CD14-positive monocyte (primary cell): ENCODE measurements around the gene SH2D3C. TPM values are rescaled to one million over a fixed set of nuclear protein-coding genes. Genes with fewer than 3 reads are reported as not detected.

Source experiments
- DNase-seq, 3 donors: peaks; one replicate each; pipeline ENCODE4 v3.0.0-alpha.2; 2011 to 2022
- H2AFZ ChIP-seq: 2 replicates; pipeline ENCODE4 v1.6.0; 2012; ENCODE audit warnings: mild to moderate bottlenecking, low read depth, low read length, inconsistent platforms; ENCODE audit not compliant: insufficient read depth, poor library complexity, severe bottlenecking
- H3K27ac ChIP-seq, 2 donors: 1 replicate in 1 of 2; 2 replicates in 1 of 2; pipeline ENCODE4 v1.5.1; 2012 to 2013; ENCODE audit warnings: low read length in 2 of 2, control low read depth in 1 of 2, inconsistent platforms in 1 of 2, low read depth in 1 of 2, mild to moderate bottlenecking in 1 of 2
- H3K27me3 ChIP-seq, 2 donors: one replicate each; pipeline versions ENCODE4 v1.6.0 to v1.6.1; 2011 to 2013; ENCODE audit warnings: low read length in 2 of 2; ENCODE audit not compliant: control insufficient read depth in 2 of 2, insufficient read depth in 2 of 2
- H3K36me3 ChIP-seq, 2 donors: replicated peaks in 1 of 2; 1 replicate in 1 of 2; 2 replicates in 1 of 2; pipeline versions ENCODE4 v1.5.1 to v1.6.1; 2012 to 2013; ENCODE audit warnings: low read length in 2 of 2, control low read depth in 1 of 2, inconsistent platforms in 1 of 2, mild to moderate bottlenecking in 1 of 2; ENCODE audit not compliant: insufficient read depth in 2 of 2, control insufficient read depth in 1 of 2
- H3K4me1 ChIP-seq, 2 donors: 1 replicate in 1 of 2; 2 replicates in 1 of 2; pipeline versions ENCODE4 v1.5.1 to v1.6.1; 2012 to 2013; ENCODE audit warnings: low read length in 2 of 2, control low read depth in 1 of 2, inconsistent platforms in 1 of 2, mild to moderate bottlenecking in 1 of 2, moderate library complexity in 1 of 2; ENCODE audit not compliant: insufficient read depth in 2 of 2, control insufficient read depth in 1 of 2
- H3K4me2 ChIP-seq: replicated peaks from 2 replicates; pipeline ENCODE3; 2012; ENCODE audit warnings: low read length, moderate library complexity, mild to moderate bottlenecking; ENCODE audit not compliant: poor library complexity, severe bottlenecking; ENCODE audit errors: extremely low read depth
- H3K4me3 ChIP-seq, 3 experiments: fragments of 200-600 bp in 1 of 3; sonication (generic) in 1 of 3; replicated peaks in 1 of 3; 1 replicate in 2 of 3; 2 replicates in 1 of 3; pipeline ENCODE4 v1.5.1; 2011 to 2013; ENCODE audit warnings: low read length in 3 of 3, mild to moderate bottlenecking in 3 of 3, control low read depth in 2 of 3, low read depth in 2 of 3, inconsistent platforms in 1 of 3, moderate library complexity in 1 of 3
- H3K79me2 ChIP-seq: 2 replicates; pipeline ENCODE4 v1.6.0; 2012; ENCODE audit warnings: mild to moderate bottlenecking, control low read depth, inconsistent platforms, low read length, moderate library complexity; ENCODE audit not compliant: insufficient read depth
- H3K9ac ChIP-seq: 2 replicates; pipeline ENCODE4 v1.6.0; 2017; ENCODE audit warnings: low read length, mild to moderate bottlenecking; ENCODE audit not compliant: insufficient read depth, poor library complexity, severe bottlenecking
- H3K9me3 ChIP-seq, 2 donors: replicated peaks in 1 of 2; 1 replicate in 1 of 2; 2 replicates in 1 of 2; pipeline versions ENCODE4 v1.5.1 to v1.6.1; 2012 to 2013; ENCODE audit warnings: low read length in 2 of 2, control low read depth in 1 of 2; ENCODE audit not compliant: control insufficient read depth in 1 of 2, insufficient read depth in 1 of 2
- H4K20me1 ChIP-seq: 2 replicates; pipeline ENCODE4 v1.6.0; 2012; ENCODE audit warnings: mild to moderate bottlenecking, low read length, control low read depth, moderate library complexity; ENCODE audit not compliant: insufficient read depth
- H3K27ac Mint-ChIP-seq, 7 donors: one replicate each; pipeline ENCODE4 v1.8.0; 2020; ENCODE audit warnings: mild to moderate bottlenecking in 7 of 7, mixed read lengths in 7 of 7, moderate library complexity in 6 of 7, inconsistent platforms in 2 of 7
- H3K27me3 Mint-ChIP-seq, 3 donors: one replicate each; pipeline ENCODE4 v1.8.0; 2021 to 2022; ENCODE audit warnings: low read depth in 3 of 3, mild to moderate bottlenecking in 3 of 3, mixed read lengths in 3 of 3, moderate library complexity in 3 of 3, inconsistent platforms in 1 of 3
- H3K36me3 Mint-ChIP-seq, 2 donors: one replicate each; pipeline ENCODE4 v1.8.0; 2020; ENCODE audit warnings: mixed read lengths in 2 of 2, inconsistent platforms in 1 of 2, mild to moderate bottlenecking in 1 of 2
- H3K4me1 Mint-ChIP-seq: one replicate; pipeline ENCODE4 v1.8.0; 2020; ENCODE audit warnings: mild to moderate bottlenecking, mixed read lengths
- H3K4me3 Mint-ChIP-seq, 2 donors: one replicate each; pipeline ENCODE4 v1.8.0; 2020; ENCODE audit warnings: mild to moderate bottlenecking in 2 of 2, mixed read lengths in 2 of 2, moderate library complexity in 1 of 2
- H3K9me3 Mint-ChIP-seq, 7 donors: one replicate each; pipeline ENCODE4 v1.8.0; 2020 to 2022; ENCODE audit warnings: mixed read lengths in 7 of 7, mild to moderate bottlenecking in 6 of 7, moderate library complexity in 6 of 7, inconsistent platforms in 2 of 7
- WGBS: methylation state at CpG from one replicate; pipeline ENCODE4 v1.1.5; 2013; ENCODE audit warnings: missing lambda C conversion rate; ENCODE audit not compliant: insufficient coverage; 5-methylcytosine and 5-hydroxymethylcytosine counted together
- intact Hi-C, 2 donors: fragments of 100-400 bp; cut with micrococcal nuclease; formaldehyde crosslinking; loops; one replicate each; pipeline versions ENCODE4 v1.15.0 to v1.15.1; 2023
- polyA plus RNA-seq, 3 donors: library from polyadenylated mRNA; depleted of rRNA in 1 of 3; unstranded in 2 of 3; stranded (reverse) in 1 of 3; fragments of 300-500 nt in 2 of 3; fragments of >200 nt in 1 of 3; fragmentation: Illumina TruSeq in 2 of 3; gene quantifications; 1 replicate in 2 of 3; 2 replicates in 1 of 3; pipeline ENCODE4 v1.2.3, GENCODE V29; 2012 to 2021
- TF ChIP-seq, protein P1 (sequence below): fragments of 200-600 bp; IDR thresholded peaks from one replicate; pipeline ENCODE4 v1.8.0; 2022; ENCODE audit warnings: antibody characterized with exemption, mild to moderate bottlenecking

The SH2D3C gene
- polyA plus RNA-seq, 3 donors = 11.5 to 47.3 (median 20.5) TPM

DNA sequence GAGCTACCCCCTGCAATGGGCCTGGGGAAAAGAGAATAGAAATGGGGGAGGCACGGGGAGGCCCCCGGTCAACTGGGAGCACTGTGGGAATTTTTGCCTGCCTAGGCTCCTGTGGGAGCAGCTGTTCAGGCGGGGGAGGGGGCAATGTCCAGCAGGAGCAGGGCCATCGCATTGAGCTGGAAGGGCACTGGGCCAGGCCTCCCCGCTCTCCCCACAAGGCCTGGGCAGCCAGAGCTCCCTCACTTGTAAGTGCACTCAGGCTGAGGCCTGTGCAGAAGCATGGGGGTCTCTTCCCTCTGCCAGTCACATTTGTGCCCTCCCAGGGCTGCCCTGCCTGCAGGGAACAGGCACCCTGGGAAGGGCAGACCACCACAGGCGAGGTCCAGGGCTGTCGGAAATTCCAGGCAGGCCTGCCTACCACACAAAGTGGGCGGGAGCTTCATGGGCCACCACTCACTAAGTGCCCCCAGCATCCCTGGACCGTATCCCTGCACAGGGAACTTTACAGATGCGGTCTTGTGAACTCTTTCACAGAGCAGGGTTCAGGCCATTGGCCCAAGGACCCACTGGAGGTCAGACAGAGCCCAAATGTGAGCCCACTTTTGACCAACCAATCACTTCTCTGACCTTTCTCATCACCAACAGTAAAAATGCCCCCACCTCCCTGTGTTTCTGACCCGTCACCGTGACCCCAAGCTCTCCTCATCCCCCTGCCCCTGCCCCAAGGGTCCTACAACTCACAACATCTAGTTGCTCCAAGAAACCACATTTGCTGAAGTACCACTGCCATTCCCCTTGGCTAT, 72.7 kb downstream of the SH2D3C start:
- intact Hi-C loops = no loop called here
- no peak for DNase-seq

DNA sequence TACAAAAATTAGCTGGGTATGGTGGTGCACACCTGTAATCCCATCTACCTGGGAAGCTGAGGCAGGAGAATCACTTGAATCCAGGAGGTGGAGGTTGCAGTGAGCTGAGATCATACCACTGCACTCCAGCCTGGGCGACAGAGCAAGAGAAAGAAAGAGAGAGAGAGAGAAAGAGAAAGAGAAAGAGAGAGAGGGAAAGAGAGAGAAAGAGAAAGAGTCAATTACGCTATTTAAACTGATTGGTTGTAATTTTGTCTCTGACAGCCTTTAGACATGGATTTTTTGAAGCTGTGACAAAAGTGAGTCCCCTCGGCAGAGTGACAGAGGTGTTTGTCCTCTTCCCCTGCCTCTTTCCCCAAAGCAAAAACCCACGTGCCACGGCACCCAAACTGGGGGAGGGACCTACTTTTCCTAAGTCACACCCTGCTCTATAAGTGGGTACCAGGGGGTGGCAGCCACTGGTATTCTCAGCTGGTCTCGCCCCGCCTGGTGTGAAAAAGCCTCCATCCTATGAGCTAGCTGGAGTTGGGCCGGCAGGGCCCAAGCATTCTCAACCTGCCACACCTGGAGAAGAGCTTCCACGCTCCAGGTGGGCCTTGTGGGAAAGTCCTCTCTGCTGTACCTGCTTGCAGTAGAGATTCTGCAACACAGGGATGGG, 75.0 kb downstream of the SH2D3C start:
- Mint-ChIP-seq H3K9me3 (peaks cover under 1 to 5% (median 2%) of the 10 kb centered on the region in 7 donors), H3K27me3 (peaks cover 1 to 6% (median 4%) of the 10 kb centered on the region in 3 donors), H3K27ac (peak overlapping the region in 1 of 7 donors; percentile 61), H3K4me1 (peaks cover 19% of the 10 kb centered on the region), H3K4me3 (no peak overlapping the region), H3K36me3 (no peaks in the 10 kb centered on the region)
- no peaks in the 10 kb centered on the region for H4K20me1 ChIP-seq
- H3K9me3 ChIP-seq = no peaks in the 10 kb centered on the region
- WGBS = 100% methylated on average over 2 of the region's 9 CpGs
- intact Hi-C loops = no loop called here
- no peaks in the 10 kb centered on the region for H3K79me2 ChIP-seq
- H3K4me3 ChIP-seq = no peak overlapping the region
- no peak overlapping the region for H3K27ac ChIP-seq
- TF ChIP-seq, protein P1, sequence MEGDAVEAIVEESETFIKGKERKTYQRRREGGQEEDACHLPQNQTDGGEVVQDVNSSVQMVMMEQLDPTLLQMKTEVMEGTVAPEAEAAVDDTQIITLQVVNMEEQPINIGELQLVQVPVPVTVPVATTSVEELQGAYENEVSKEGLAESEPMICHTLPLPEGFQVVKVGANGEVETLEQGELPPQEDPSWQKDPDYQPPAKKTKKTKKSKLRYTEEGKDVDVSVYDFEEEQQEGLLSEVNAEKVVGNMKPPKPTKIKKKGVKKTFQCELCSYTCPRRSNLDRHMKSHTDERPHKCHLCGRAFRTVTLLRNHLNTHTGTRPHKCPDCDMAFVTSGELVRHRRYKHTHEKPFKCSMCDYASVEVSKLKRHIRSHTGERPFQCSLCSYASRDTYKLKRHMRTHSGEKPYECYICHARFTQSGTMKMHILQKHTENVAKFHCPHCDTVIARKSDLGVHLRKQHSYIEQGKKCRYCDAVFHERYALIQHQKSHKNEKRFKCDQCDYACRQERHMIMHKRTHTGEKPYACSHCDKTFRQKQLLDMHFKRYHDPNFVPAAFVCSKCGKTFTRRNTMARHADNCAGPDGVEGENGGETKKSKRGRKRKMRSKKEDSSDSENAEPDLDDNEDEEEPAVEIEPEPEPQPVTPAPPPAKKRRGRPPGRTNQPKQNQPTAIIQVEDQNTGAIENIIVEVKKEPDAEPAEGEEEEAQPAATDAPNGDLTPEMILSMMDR = no peak
- no peak overlapping the region for H2AFZ ChIP-seq
- peaks cover 7 to 8% of the 10 kb centered on the region in 2 donors for H3K4me1 ChIP-seq
- no peaks in the 10 kb centered on the region for H3K27me3 ChIP-seq
- no peak overlapping the region for H3K4me2 ChIP-seq
- no peak for DNase-seq
- H3K36me3 ChIP-seq = no peaks in the 10 kb centered on the region
- H3K9ac ChIP-seq = no peak overlapping the region

More for the DNA sequence above, 72.7 kb downstream of the SH2D3C start:
- 92% methylated on average over 12 of the region's 12 CpGs for WGBS
- Mint-ChIP-seq H3K4me1 (peaks cover 5% of the 10 kb centered on the region), H3K4me3 (no peak overlapping the region), H3K27ac (peak overlapping the region in 2 of 7 donors; percentile 52), H3K9me3 (peaks cover 2 to 7% (median 5%) of the 10 kb centered on the region in 7 donors), H3K27me3 (peaks cover 6 to 18% (median 12%) of the 10 kb centered on the region in 3 donors), H3K36me3 (peaks cover 2% of the 10 kb centered on the region in 2 donors)
- Histone ChIP-seq H4K20me1 (no peaks in the 10 kb centered on the region), H3K4me2 (no peak overlapping the region), H3K36me3 (no peaks in the 10 kb centered on the region), H3K9ac (no peak overlapping the region), H2AFZ (no peak overlapping the region), H3K27me3 (peaks cover 0 to 2% of the 10 kb centered on the region in 2 donors), H3K79me2 (no peaks in the 10 kb centered on the region), H3K4me3 (no peak overlapping the region), H3K4me1 (no peaks in the 10 kb centered on the region), H3K27ac (no peak overlapping the region), H3K9me3 (peaks cover 0 to 2% of the 10 kb centered on the region in 2 donors)
- TF ChIP-seq, protein P1 = no peak
